ENCODE measurements around the gene RYR1.

RYR1 gene

GRCh38 chr19:38632476-38633213 lies 199.2 kb downstream of the RYR1 start:
- TF ChIP-seq YY1 (IDR thresholded peaks at IDR 0.05; ENCODE audit: insufficient read depth, insufficient read length) (no peak), SUZ12 (IDR thresholded peaks at IDR 0.05; ENCODE audit: extremely low read depth, insufficient read depth, insufficient read length) (no peak)
- Histone ChIP-seq H3K9me3 (ENCODE audit: insufficient read depth, low read length) (no peaks in the 10 kb centered on the region), H3K27me3 (ENCODE audit: insufficient read depth, insufficient read length) (no peaks in the 10 kb centered on the region), H3K9ac (ENCODE audit: insufficient read length, low read depth) (no peak overlapping the region), H3K36me3 (ENCODE audit: insufficient read depth, insufficient read length, low read length) (peaks cover 46% of the 10 kb centered on the region), H3K4me1 (ENCODE audit: insufficient read depth, insufficient read length) (peaks cover 2% of the 10 kb centered on the region), H3K4me3 (ENCODE audit: insufficient read length, low read depth) (no peak overlapping the region)
- no peak for DNase-seq (ENCODE audit: low read depth, low spot score)

GRCh38 chr19:38634757-38635482 lies 201.4 kb downstream of the RYR1 start:
- Histone ChIP-seq H3K27me3 (ENCODE audit: insufficient read depth, insufficient read length) (no peaks in the 10 kb centered on the region), H3K4me3 (ENCODE audit: insufficient read length, low read depth) (no peak overlapping the region), H3K9ac (ENCODE audit: insufficient read length, low read depth) (no peak overlapping the region), H3K36me3 (ENCODE audit: insufficient read depth, insufficient read length, low read length) (peaks cover 31% of the 10 kb centered on the region), H3K4me1 (ENCODE audit: insufficient read depth, insufficient read length) (peaks cover 2% of the 10 kb centered on the region), H3K9me3 (ENCODE audit: insufficient read depth, low read length) (no peaks in the 10 kb centered on the region)
- DNase-seq (ENCODE audit: low read depth, low spot score), result no peak
- TF ChIP-seq ZNF274 (IDR thresholded peaks at IDR 0.05; ENCODE audit: low read depth, low read length), result no peak
- TF ChIP-seq SUZ12 (IDR thresholded peaks at IDR 0.05; ENCODE audit: extremely low read depth, insufficient read depth, insufficient read length), result no peak
- TF ChIP-seq YY1 (IDR thresholded peaks at IDR 0.05; ENCODE audit: insufficient read depth, insufficient read length), result no peak

- Histone ChIP-seq H3K27me3 (ENCODE audit: insufficient read depth, insufficient read length) (no peaks in the 10 kb centered on the region), H3K36me3 (ENCODE audit: insufficient read depth, insufficient read length, low read length) (peaks cover 30% of the 10 kb centered on the region), H3K9me3 (ENCODE audit: insufficient read depth, low read length) (no peaks in the 10 kb centered on the region), H3K4me1 (ENCODE audit: insufficient read depth, insufficient read length) (peaks cover 2% of the 10 kb centered on the region), H3K4me3 (ENCODE audit: insufficient read length, low read depth) (no peak overlapping the region), H3K9ac (ENCODE audit: insufficient read length, low read depth) (no peak overlapping the region)
- TF ChIP-seq SUZ12 (IDR thresholded peaks at IDR 0.05; ENCODE audit: extremely low read depth, insufficient read depth, insufficient read length) (no peak), ZNF274 (IDR thresholded peaks at IDR 0.05; ENCODE audit: low read depth, low read length) (no peak), YY1 (IDR thresholded peaks at IDR 0.05; ENCODE audit: insufficient read depth, insufficient read length) (no peak)
- no peak for DNase-seq (ENCODE audit: low read depth, low spot score)
These were observed 202.2 kb downstream of the RYR1 start for GRCh38 chr19:38635483-38636399.

All from NT2/D1 (cell line).